Uterus (tissue), 2 donors: ENCODE results near the gene UBE2Q2.

Experiments
- CTCF ChIP-seq, 4 experiments: fragments of 200-600 bp in 2 of 4; fragments of 450-650 bp in 2 of 4; sonication (generic) in 2 of 4; IDR thresholded peaks; one replicate each; pipeline ENCODE4 v1.5.1; 2016 to 2019; ENCODE audit warnings: antibody characterized with exemption in 4 of 4, mild to moderate bottlenecking in 2 of 4, moderate library complexity in 1 of 4
- POLR2A ChIP-seq, 2 donors: fragments of 450-650 bp; IDR thresholded peaks; one replicate each; pipeline ENCODE4 v1.6.1; 2016; ENCODE audit warnings: antibody characterized with exemption in 2 of 2, mild to moderate bottlenecking in 1 of 2, moderate library complexity in 1 of 2

- TF ChIP-seq CTCF (IDR thresholded peaks at IDR 0.05) (no peak), POLR2A (IDR thresholded peaks at IDR 0.05) (no peak)
Observed at GRCh38 chr15:75926931-75927330, 83.7 kb downstream of the UBE2Q2 start.
